SK-N-SH treated with all-trans-retinoic acid at 6 μM for 48 hours (cell line): ENCODE data around the gene SMAD3.

Experiments used
- ATAC-seq: fragments of 200-7000 bp; cut with Tn5 transposase; 3 replicates; pipeline ENCODE4 v1.9.1; 2020; ENCODE audit warnings: mild to moderate bottlenecking, moderate library complexity
- BACH2 ChIP-seq: fragments of 250-450 bp; sonication (Bioruptor Pico); IDR thresholded peaks from 2 replicates; pipeline ENCODE4 v1.9.0; 2021; ENCODE audit warnings: mild to moderate bottlenecking, borderline replicate concordance
- CSDC2 ChIP-seq: fragments of 250-450 bp; sonication (Bioruptor Pico); IDR thresholded peaks from 2 replicates; pipeline ENCODE4 v1.5.0; 2020; ENCODE audit warnings: mild to moderate bottlenecking, moderate library complexity
- ESRRG ChIP-seq: fragments of 250-450 bp; sonication (Bioruptor Pico); IDR thresholded peaks from 2 replicates; pipeline ENCODE4 v1.6.1; 2021; ENCODE audit warnings: mild to moderate bottlenecking
- GLIS3 ChIP-seq: fragments of 250-450 bp; sonication (Bioruptor Pico); IDR thresholded peaks from 2 replicates; pipeline ENCODE4 v1.5.0; 2020; ENCODE audit warnings: mild to moderate bottlenecking, moderate library complexity
- OSR1 ChIP-seq: fragments of 250-450 bp; sonication (Bioruptor Pico); IDR thresholded peaks from 2 replicates; pipeline ENCODE4 v1.8.0; 2022; ENCODE audit warnings: moderate library complexity, mild to moderate bottlenecking, inconsistent platforms
- PPARA ChIP-seq: fragments of 250-450 bp; sonication (Bioruptor Pico); IDR thresholded peaks from 2 replicates; pipeline ENCODE4 v1.5.0; 2020; ENCODE audit warnings: mild to moderate bottlenecking, borderline replicate concordance
- RARB ChIP-seq: fragments of 250-450 bp; sonication (Bioruptor Pico); IDR thresholded peaks from 2 replicates; pipeline ENCODE4 v1.8.0; 2021; ENCODE audit warnings: mild to moderate bottlenecking, moderate library complexity
- SNAI2 ChIP-seq: fragments of 250-450 bp; sonication (Bioruptor Pico); IDR thresholded peaks from 2 replicates; pipeline ENCODE4 v1.5.0; 2020; ENCODE audit warnings: mild to moderate bottlenecking, moderate library complexity
- TCF4 ChIP-seq: fragments of 250-450 bp; sonication (Bioruptor Pico); IDR thresholded peaks from 2 replicates; pipeline ENCODE4 v1.8.0; 2021; ENCODE audit warnings: mild to moderate bottlenecking, moderate library complexity, borderline replicate concordance
- TOX ChIP-seq: fragments of 250-450 bp; sonication (Bioruptor Pico); IDR thresholded peaks from 2 replicates; pipeline ENCODE4 v1.8.0; 2021; ENCODE audit warnings: mild to moderate bottlenecking, moderate library complexity, borderline replicate concordance
- ZC3H10 ChIP-seq: fragments of 250-450 bp; sonication (Bioruptor Pico); IDR thresholded peaks from 2 replicates; pipeline ENCODE4 v1.5.1; 2021; ENCODE audit warnings: mild to moderate bottlenecking, moderate library complexity
- ZFP3 ChIP-seq: fragments of 250-450 bp; sonication (Bioruptor Pico); IDR thresholded peaks from 2 replicates; pipeline ENCODE4 v1.5.0; 2020; ENCODE audit warnings: mild to moderate bottlenecking, moderate library complexity
- ZFP30 ChIP-seq: fragments of 450-650 bp; formaldehyde crosslinking; IDR thresholded peaks from 2 replicates; pipeline ENCODE4 v1.5.0; 2022; ENCODE audit warnings: mild to moderate bottlenecking, moderate library complexity
- ZNF565 ChIP-seq: fragments of 450-650 bp; formaldehyde crosslinking; conservative IDR thresholded peaks from 2 replicates; pipeline ENCODE4 v1.5.0; 2020; ENCODE audit warnings: low read depth, mild to moderate bottlenecking, moderate library complexity
- ZNF70 ChIP-seq: fragments of 450-650 bp; formaldehyde crosslinking; IDR thresholded peaks from 2 replicates; pipeline ENCODE4 v1.5.0; 2020; ENCODE audit warnings: mild to moderate bottlenecking, moderate library complexity
- ZNF8 ChIP-seq: fragments of 450-650 bp; formaldehyde crosslinking; IDR thresholded peaks from 2 replicates; pipeline ENCODE4 v1.5.0; 2020; ENCODE audit warnings: mild to moderate bottlenecking, moderate library complexity
- TF ChIP-seq, protein P1 (sequence below): fragments of 250-450 bp; sonication (Bioruptor Pico); IDR thresholded peaks from 2 replicates; pipeline ENCODE4 v1.8.0; 2020; ENCODE audit warnings: mild to moderate bottlenecking, moderate library complexity, borderline replicate concordance
- TF ChIP-seq, protein P2 (sequence below): fragments of 250-450 bp; sonication (Bioruptor Pico); IDR thresholded peaks from 2 replicates; pipeline ENCODE4 v1.5.1; 2021; ENCODE audit warnings: mild to moderate bottlenecking, moderate library complexity
- TF ChIP-seq, protein P3 (sequence below): fragments of 250-450 bp; sonication (Bioruptor Pico); IDR thresholded peaks from 2 replicates; pipeline ENCODE4 v1.5.0; 2020; ENCODE audit warnings: mild to moderate bottlenecking, moderate library complexity
- TF ChIP-seq, protein P4 (sequence below): fragments of 250-450 bp; sonication (Bioruptor Pico); IDR thresholded peaks from 2 replicates; pipeline ENCODE4 v1.8.0; 2021; ENCODE audit warnings: low read depth, mild to moderate bottlenecking, moderate library complexity, borderline replicate concordance

The SMAD3 gene

GRCh38 chr15:67066041-67066958 lies 898 bp downstream of the SMAD3 start:
- peak; percentile 6 for ATAC-seq
- TF ChIP-seq ZNF8 (CRISPR knock-in tag), result no peak
- TF ChIP-seq, protein P1, sequence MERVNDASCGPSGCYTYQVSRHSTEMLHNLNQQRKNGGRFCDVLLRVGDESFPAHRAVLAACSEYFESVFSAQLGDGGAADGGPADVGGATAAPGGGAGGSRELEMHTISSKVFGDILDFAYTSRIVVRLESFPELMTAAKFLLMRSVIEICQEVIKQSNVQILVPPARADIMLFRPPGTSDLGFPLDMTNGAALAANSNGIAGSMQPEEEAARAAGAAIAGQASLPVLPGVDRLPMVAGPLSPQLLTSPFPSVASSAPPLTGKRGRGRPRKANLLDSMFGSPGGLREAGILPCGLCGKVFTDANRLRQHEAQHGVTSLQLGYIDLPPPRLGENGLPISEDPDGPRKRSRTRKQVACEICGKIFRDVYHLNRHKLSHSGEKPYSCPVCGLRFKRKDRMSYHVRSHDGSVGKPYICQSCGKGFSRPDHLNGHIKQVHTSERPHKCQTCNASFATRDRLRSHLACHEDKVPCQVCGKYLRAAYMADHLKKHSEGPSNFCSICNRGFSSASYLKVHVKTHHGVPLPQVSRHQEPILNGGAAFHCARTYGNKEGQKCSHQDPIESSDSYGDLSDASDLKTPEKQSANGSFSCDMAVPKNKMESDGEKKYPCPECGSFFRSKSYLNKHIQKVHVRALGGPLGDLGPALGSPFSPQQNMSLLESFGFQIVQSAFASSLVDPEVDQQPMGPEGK (CRISPR knock-in tag), result peak; percentile 92

GRCh38 chr15:67066959-67067853 lies 1.8 kb downstream of the SMAD3 start:
- peak; percentile 15 for ATAC-seq
- no peak for TF ChIP-seq ZNF565 (CRISPR knock-in tag)
- TF ChIP-seq TOX (CRISPR knock-in tag), result no peak
- no peak for TF ChIP-seq TCF4
- TF ChIP-seq OSR1, result no peak
- TF ChIP-seq, protein P1 (CRISPR knock-in tag), result no peak
- TF ChIP-seq CSDC2, result no peak
- TF ChIP-seq GLIS3 (CRISPR knock-in tag), result no peak
- no peak for TF ChIP-seq ZFP3 (CRISPR knock-in tag)
- no peak for TF ChIP-seq ZFP30 (CRISPR knock-in tag)
- TF ChIP-seq, protein P2, sequence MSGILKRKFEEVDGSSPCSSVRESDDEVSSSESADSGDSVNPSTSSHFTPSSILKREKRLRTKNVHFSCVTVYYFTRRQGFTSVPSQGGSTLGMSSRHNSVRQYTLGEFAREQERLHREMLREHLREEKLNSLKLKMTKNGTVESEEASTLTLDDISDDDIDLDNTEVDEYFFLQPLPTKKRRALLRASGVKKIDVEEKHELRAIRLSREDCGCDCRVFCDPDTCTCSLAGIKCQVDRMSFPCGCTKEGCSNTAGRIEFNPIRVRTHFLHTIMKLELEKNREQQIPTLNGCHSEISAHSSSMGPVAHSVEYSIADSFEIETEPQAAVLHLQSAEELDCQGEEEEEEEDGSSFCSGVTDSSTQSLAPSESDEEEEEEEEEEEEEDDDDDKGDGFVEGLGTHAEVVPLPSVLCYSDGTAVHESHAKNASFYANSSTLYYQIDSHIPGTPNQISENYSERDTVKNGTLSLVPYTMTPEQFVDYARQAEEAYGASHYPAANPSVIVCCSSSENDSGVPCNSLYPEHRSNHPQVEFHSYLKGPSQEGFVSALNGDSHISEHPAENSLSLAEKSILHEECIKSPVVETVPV (CRISPR knock-in tag), result no peak
- TF ChIP-seq, protein P3, sequence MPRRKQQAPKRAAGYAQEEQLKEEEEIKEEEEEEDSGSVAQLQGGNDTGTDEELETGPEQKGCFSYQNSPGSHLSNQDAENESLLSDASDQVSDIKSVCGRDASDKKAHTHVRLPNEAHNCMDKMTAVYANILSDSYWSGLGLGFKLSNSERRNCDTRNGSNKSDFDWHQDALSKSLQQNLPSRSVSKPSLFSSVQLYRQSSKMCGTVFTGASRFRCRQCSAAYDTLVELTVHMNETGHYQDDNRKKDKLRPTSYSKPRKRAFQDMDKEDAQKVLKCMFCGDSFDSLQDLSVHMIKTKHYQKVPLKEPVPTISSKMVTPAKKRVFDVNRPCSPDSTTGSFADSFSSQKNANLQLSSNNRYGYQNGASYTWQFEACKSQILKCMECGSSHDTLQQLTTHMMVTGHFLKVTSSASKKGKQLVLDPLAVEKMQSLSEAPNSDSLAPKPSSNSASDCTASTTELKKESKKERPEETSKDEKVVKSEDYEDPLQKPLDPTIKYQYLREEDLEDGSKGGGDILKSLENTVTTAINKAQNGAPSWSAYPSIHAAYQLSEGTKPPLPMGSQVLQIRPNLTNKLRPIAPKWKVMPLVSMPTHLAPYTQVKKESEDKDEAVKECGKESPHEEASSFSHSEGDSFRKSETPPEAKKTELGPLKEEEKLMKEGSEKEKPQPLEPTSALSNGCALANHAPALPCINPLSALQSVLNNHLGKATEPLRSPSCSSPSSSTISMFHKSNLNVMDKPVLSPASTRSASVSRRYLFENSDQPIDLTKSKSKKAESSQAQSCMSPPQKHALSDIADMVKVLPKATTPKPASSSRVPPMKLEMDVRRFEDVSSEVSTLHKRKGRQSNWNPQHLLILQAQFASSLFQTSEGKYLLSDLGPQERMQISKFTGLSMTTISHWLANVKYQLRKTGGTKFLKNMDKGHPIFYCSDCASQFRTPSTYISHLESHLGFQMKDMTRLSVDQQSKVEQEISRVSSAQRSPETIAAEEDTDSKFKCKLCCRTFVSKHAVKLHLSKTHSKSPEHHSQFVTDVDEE (CRISPR knock-in tag), result no peak
- no peak for TF ChIP-seq PPARA (CRISPR knock-in tag)
- TF ChIP-seq BACH2 (CRISPR knock-in tag), result no peak
- TF ChIP-seq SNAI2 (CRISPR knock-in tag), result no peak
- TF ChIP-seq RARB, result no peak
- TF ChIP-seq ZNF70 (CRISPR knock-in tag), result no peak
- no peak for TF ChIP-seq ESRRG (CRISPR knock-in tag)
- no peak for TF ChIP-seq ZC3H10 (CRISPR knock-in tag)
- TF ChIP-seq, protein P4, sequence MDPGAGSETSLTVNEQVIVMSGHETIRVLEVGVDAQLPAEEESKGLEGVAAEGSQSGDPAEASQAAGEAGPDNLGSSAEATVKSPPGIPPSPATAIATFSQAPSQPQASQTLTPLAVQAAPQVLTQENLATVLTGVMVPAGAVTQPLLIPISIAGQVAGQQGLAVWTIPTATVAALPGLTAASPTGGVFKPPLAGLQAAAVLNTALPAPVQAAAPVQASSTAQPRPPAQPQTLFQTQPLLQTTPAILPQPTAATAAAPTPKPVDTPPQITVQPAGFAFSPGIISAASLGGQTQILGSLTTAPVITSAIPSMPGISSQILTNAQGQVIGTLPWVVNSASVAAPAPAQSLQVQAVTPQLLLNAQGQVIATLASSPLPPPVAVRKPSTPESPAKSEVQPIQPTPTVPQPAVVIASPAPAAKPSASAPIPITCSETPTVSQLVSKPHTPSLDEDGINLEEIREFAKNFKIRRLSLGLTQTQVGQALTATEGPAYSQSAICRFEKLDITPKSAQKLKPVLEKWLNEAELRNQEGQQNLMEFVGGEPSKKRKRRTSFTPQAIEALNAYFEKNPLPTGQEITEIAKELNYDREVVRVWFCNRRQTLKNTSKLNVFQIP, result no peak
